ENCODE results near the gene USP11.
A peak's percentile ranks its signal among the peaks of the same experiment; 100 is the strongest.

USP11 gene

GRCh38 chrX:47190445-47191269, 42.2 kb upstream of the USP11 start:
- DNase-seq (ENCODE audit: low read depth): peak; percentile 80
- no peak for TF ChIP-seq CTCF (IDR thresholded peaks at IDR 0.05; ENCODE audit: control insufficient read depth, extremely low read depth, insufficient read depth)
- peak overlapping the region; percentile 80 for H3K4me3 ChIP-seq (ENCODE audit: low read depth, low read length)

GRCh38 chrX:47191331-47191730, 41.5 kb upstream of the USP11 start:
- TF ChIP-seq CTCF (IDR thresholded peaks at IDR 0.05; ENCODE audit: control insufficient read depth, extremely low read depth, insufficient read depth): no peak
- H3K4me3 ChIP-seq (ENCODE audit: low read depth, low read length): peak overlapping the region; percentile 80
- no peak for DNase-seq (ENCODE audit: low read depth)

GRCh38 chrX:47191806-47192401, 40.9 kb upstream of the USP11 start:
- no peak for TF ChIP-seq CTCF (IDR thresholded peaks at IDR 0.05; ENCODE audit: control insufficient read depth, extremely low read depth, insufficient read depth)
- no peak for DNase-seq (ENCODE audit: low read depth)
- H3K4me3 ChIP-seq (ENCODE audit: low read depth, low read length): peak overlapping the region; percentile 80

GRCh38 chrX:47193475-47194193, 39.2 kb upstream of the USP11 start, which contains the start of gene UBA1:
UBA1 (plus strand) TSS chrX:47193829; CDS start chrX:47198803, 4,974 bp downstream.
- peak; percentile 87 for DNase-seq (ENCODE audit: low read depth)
- peak within 1 kb of the TSS; percentile 84 for H3K4me3 ChIP-seq (ENCODE audit: low read depth, low read length)
- peak; percentile 62 for TF ChIP-seq CTCF (IDR thresholded peaks at IDR 0.05; ENCODE audit: control insufficient read depth, extremely low read depth, insufficient read depth)

GRCh38 chrX:47194194-47194787, 38.5 kb upstream of the USP11 start:
- no peak for TF ChIP-seq CTCF (IDR thresholded peaks at IDR 0.05; ENCODE audit: control insufficient read depth, extremely low read depth, insufficient read depth)
- no peak for DNase-seq (ENCODE audit: low read depth)
- H3K4me3 ChIP-seq (ENCODE audit: low read depth, low read length): peak overlapping the region; percentile 84

- no peak for TF ChIP-seq CTCF (IDR thresholded peaks at IDR 0.05; ENCODE audit: control insufficient read depth, extremely low read depth, insufficient read depth)
- DNase-seq (ENCODE audit: low read depth): no peak
- H3K4me3 ChIP-seq (ENCODE audit: low read depth, low read length): no peak overlapping the region
These were observed 36.7 kb upstream of the USP11 start for GRCh38 chrX:47196098-47196497.

Measured in LNCaP clone FGC (cell line).